Mesenchymal stem cell (in vitro differentiated cells and primary cell): ENCODE data around the gene SFSWAP.

Source experiments
- DNase-seq: peaks from one replicate; pipeline ENCODE4 v3.0.0-alpha.2; 2013
- H2AFZ ChIP-seq: one replicate; pipeline ENCODE4 v1.6.1; 2013; ENCODE audit warnings: low read depth, mild to moderate bottlenecking, control low read depth, inconsistent platforms, low read length, moderate library complexity
- H2AK5ac ChIP-seq: 2 replicates; pipeline ENCODE4 v1.6.1; 2013; ENCODE audit warnings: low read length, moderate library complexity, mild to moderate bottlenecking, inconsistent platforms; ENCODE audit not compliant: severe bottlenecking
- H2BK120ac ChIP-seq: one replicate; pipeline ENCODE4 v1.6.1; 2013; ENCODE audit warnings: low read depth, mild to moderate bottlenecking, inconsistent platforms, low read length, moderate library complexity
- H2BK12ac ChIP-seq, 2 experiments: one replicate each; pipeline ENCODE4 v1.6.1; 2013; ENCODE audit warnings: inconsistent platforms in 2 of 2, low read length in 2 of 2, mild to moderate bottlenecking in 2 of 2, moderate library complexity in 2 of 2, control low read depth in 1 of 2
- H2BK15ac ChIP-seq: one replicate; pipeline ENCODE4 v1.6.1; 2013; ENCODE audit warnings: mild to moderate bottlenecking, low read depth, inconsistent platforms; ENCODE audit not compliant: poor library complexity, severe bottlenecking
- H2BK5ac ChIP-seq: 2 replicates; pipeline ENCODE4 v1.6.1; 2013; ENCODE audit warnings: low read depth, mild to moderate bottlenecking, low read length, control low read depth, inconsistent platforms; ENCODE audit not compliant: poor library complexity, severe bottlenecking
- H3K14ac ChIP-seq, 2 experiments: one replicate each; pipeline ENCODE4 v1.6.1; 2013; ENCODE audit warnings: inconsistent platforms in 2 of 2, low read length in 2 of 2, control low read depth in 1 of 2, mild to moderate bottlenecking in 1 of 2, moderate library complexity in 1 of 2
- H3K18ac ChIP-seq, 2 experiments: one replicate each; pipeline ENCODE4 v1.6.1; 2013; ENCODE audit warnings: inconsistent platforms in 2 of 2, low read length in 2 of 2, control low read depth in 1 of 2, low read depth in 1 of 2, mild to moderate bottlenecking in 1 of 2
- H3K23ac ChIP-seq, 2 experiments: one replicate each; pipeline ENCODE4 v1.6.1; 2013; ENCODE audit warnings: inconsistent platforms in 2 of 2, low read length in 2 of 2, mild to moderate bottlenecking in 2 of 2, moderate library complexity in 2 of 2, control low read depth in 1 of 2
- H3K27ac ChIP-seq: 2 replicates; pipeline ENCODE4 v1.5.1; 2013; ENCODE audit warnings: mild to moderate bottlenecking, moderate library complexity, low read length, control low read depth, inconsistent platforms; ENCODE audit not compliant: poor library complexity, severe bottlenecking
- H3K27me3 ChIP-seq, 2 experiments: 2 replicates each; pipeline versions ENCODE4 v1.6.1 to v1.7.0; 2013; ENCODE audit warnings: low read length in 2 of 2, mild to moderate bottlenecking in 2 of 2, moderate library complexity in 2 of 2, control low read depth in 1 of 2, inconsistent platforms in 1 of 2; ENCODE audit not compliant: control insufficient read depth in 1 of 2, insufficient read depth in 1 of 2
- H3K36me3 ChIP-seq, 2 experiments: 2 replicates each; pipeline versions ENCODE4 v1.6.1 to v1.7.0; 2013; ENCODE audit warnings: low read length in 2 of 2, control low read depth in 1 of 2, inconsistent platforms in 1 of 2, low read depth in 1 of 2, mild to moderate bottlenecking in 1 of 2; ENCODE audit not compliant: insufficient read depth in 2 of 2, control insufficient read depth in 1 of 2
- H3K4ac ChIP-seq, 2 experiments: one replicate each; pipeline ENCODE4 v1.6.1; 2013; ENCODE audit warnings: inconsistent platforms in 2 of 2, low read length in 2 of 2, mild to moderate bottlenecking in 2 of 2, moderate library complexity in 2 of 2, control low read depth in 1 of 2, low read depth in 1 of 2
- H3K4me1 ChIP-seq: 2 replicates; pipeline ENCODE4 v1.6.1; 2013; ENCODE audit warnings: low read depth, low read length, control low read depth; ENCODE audit not compliant: control insufficient read depth, insufficient read depth
- H3K4me2 ChIP-seq: 2 replicates; pipeline ENCODE4 v1.6.1; 2013; ENCODE audit warnings: low read length, mild to moderate bottlenecking, inconsistent platforms; ENCODE audit not compliant: poor library complexity, severe bottlenecking
- H3K4me3 ChIP-seq, 2 experiments: 2 replicates each; pipeline versions ENCODE4 v1.5.1 to v1.7.0; 2013; ENCODE audit warnings: low read length in 2 of 2, mild to moderate bottlenecking in 2 of 2, control low read depth in 1 of 2, low read depth in 1 of 2; ENCODE audit not compliant: insufficient read depth in 1 of 2
- H3K79me1 ChIP-seq: replicated peaks from 2 replicates; pipeline ENCODE4 v1.6.1; 2013; ENCODE audit warnings: mild to moderate bottlenecking, control low read depth, low read length, inconsistent platforms; ENCODE audit not compliant: poor library complexity, severe bottlenecking
- H3K9ac ChIP-seq: 2 replicates; pipeline ENCODE4 v1.7.0; 2013; ENCODE audit warnings: mild to moderate bottlenecking, low read length, moderate library complexity
- H3K9me3 ChIP-seq: 2 replicates; pipeline ENCODE4 v1.7.0; 2013; ENCODE audit warnings: mild to moderate bottlenecking, low read length; ENCODE audit not compliant: control insufficient read depth
- H4K8ac ChIP-seq: one replicate; pipeline ENCODE4 v1.6.1; 2013; ENCODE audit warnings: inconsistent platforms, mild to moderate bottlenecking, low read length, moderate library complexity
- H4K91ac ChIP-seq: one replicate; pipeline ENCODE4 v1.6.1; 2013; ENCODE audit warnings: mild to moderate bottlenecking, low read length, inconsistent platforms
- WGBS: methylation state at CpG from one replicate; pipeline ENCODE4 v1.1.7; 2013; ENCODE audit warnings: mixed read lengths; 5-methylcytosine and 5-hydroxymethylcytosine counted together

SFSWAP gene

DNA sequence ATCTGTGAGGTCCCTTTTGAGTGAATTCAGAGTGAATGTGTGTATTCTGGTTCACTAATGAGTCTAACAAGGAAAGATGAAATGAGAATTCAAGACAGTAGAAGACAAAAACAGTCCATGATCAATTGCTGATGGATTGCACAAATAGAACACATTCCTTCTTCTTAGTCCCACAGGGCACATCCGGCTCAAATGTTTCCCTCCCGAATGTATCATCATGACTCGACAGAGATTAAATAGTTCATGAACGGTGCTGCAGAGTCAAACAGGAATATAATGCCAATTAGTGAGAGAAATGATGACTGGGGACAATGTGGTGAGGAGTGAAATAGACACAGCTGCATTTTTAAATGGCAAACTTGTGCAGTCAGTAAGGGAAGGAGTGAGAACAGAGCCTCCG is 11.5 kb upstream of the SFSWAP start:
- Histone ChIP-seq H2AFZ (no peak overlapping the region), H3K14ac (no peak overlapping the region), H4K8ac (no peak overlapping the region), H3K79me1 (no peaks in the 10 kb centered on the region), H3K36me3 (no peaks in the 10 kb centered on the region), H2AK5ac (no peak overlapping the region), H3K18ac (no peak overlapping the region), H3K23ac (no peak overlapping the region), H3K4ac (no peak overlapping the region), H3K27ac (no peak overlapping the region), H2BK12ac (no peak overlapping the region), H2BK5ac (no peak overlapping the region), H2BK120ac (no peak overlapping the region), H3K4me2 (no peak overlapping the region), H3K9ac (peak overlapping the region; percentile 31), H3K27me3 (peaks cover 0 to 11% of the 10 kb centered on the region in 2 experiments), H4K91ac (no peak overlapping the region), H3K4me3 (peak overlapping the region in 1 of 2 experiments; percentile 19), H3K9me3 (peaks cover 11% of the 10 kb centered on the region), H2BK15ac (no peak overlapping the region), H3K4me1 (no peaks in the 10 kb centered on the region)
- 80% methylated on average over 5 of the region's 5 CpGs for WGBS
- no peak for DNase-seq

DNA sequence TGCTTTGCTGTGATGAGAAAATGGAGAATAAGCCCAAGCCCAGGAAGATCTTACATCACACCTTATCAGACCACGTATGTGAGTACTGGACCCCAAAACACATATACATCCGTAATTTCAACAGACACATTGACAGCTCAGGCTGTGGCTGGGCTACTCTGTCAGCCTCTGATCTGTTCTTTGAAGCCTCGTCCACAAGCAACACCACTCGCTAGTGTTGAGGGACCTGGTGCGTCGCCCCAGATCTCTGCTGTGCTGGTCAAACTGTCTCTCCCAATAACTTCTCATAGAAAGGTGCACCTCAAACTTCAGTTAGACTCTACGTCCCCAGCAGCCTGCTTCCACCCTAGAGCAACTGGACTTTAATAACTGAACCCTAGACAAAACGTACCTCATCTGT is 10.6 kb upstream of the SFSWAP start:
- no peak overlapping the region for H2BK12ac ChIP-seq

DNA sequence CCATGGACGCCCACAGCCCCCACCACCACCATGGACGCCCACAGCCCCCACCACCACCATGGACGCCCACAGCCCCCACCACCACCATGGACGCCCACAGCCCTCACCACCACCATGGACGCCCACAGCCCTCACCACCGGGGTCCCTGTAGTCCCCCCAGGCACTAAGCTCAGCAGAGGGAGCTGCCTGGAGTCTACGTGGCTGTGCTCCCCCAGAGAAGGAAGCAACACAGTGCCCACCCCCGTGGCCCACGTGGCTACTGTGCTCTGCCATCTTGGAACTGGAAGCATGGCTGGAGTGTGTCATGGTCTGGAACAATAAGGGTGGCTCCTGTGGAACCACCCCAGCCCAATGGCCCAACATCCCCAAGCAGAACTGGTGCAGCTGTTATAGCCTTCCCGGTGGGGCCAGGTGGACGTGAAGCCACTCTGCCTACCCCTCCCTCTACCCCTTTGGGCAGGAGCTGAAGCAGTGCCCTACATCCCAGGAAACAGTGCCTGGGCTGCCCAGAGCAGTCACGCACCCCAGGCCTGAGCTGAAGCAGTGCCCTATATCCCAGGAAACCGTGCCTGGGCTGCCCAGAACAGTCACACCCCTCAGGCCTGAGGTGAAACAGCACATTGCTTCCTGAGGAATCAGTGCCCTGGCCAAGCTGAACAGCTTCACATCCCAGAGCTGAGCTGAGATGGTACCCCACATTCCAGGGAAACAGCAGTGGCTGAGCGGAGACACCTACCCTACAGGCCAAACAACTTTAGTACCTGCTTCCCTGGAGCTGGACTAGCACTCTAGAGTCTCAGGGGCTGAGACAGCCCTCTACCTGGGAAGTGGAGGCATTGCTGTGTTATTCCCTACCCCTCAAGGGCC is 9.0 kb upstream of the SFSWAP start:
- no peaks in the 10 kb centered on the region for H3K4me1 ChIP-seq
- 84% methylated on average over 11 of the region's 14 CpGs for WGBS
- no peak overlapping the region for H2AFZ ChIP-seq
- no peak overlapping the region for H2AK5ac ChIP-seq
- H3K27ac ChIP-seq = no peak overlapping the region
- no peak overlapping the region for H4K91ac ChIP-seq
- H2BK15ac ChIP-seq = no peak overlapping the region
- no peak overlapping the region for H3K4me3 ChIP-seq
- H2BK12ac ChIP-seq = no peak overlapping the region
- no peak for DNase-seq
- no peak overlapping the region for H3K9ac ChIP-seq
- no peaks in the 10 kb centered on the region for H3K79me1 ChIP-seq
- H3K14ac ChIP-seq = no peak overlapping the region
- no peak overlapping the region for H4K8ac ChIP-seq
- no peaks in the 10 kb centered on the region for H3K36me3 ChIP-seq
- H3K4ac ChIP-seq = no peak overlapping the region
- H2BK5ac ChIP-seq = no peak overlapping the region
- H2BK120ac ChIP-seq = no peak overlapping the region
- H3K9me3 ChIP-seq = peaks cover 27% of the 10 kb centered on the region
- no peak overlapping the region for H3K23ac ChIP-seq
- no peak overlapping the region for H3K4me2 ChIP-seq
- peaks cover 0 to 3% of the 10 kb centered on the region in 2 experiments for H3K27me3 ChIP-seq
- H3K18ac ChIP-seq = no peak overlapping the region

More for the DNA sequence above, 10.6 kb upstream of the SFSWAP start:
- Histone ChIP-seq H3K18ac (no peak overlapping the region), H3K4me1 (no peaks in the 10 kb centered on the region), H2BK120ac (no peak overlapping the region), H4K91ac (no peak overlapping the region), H3K79me1 (no peaks in the 10 kb centered on the region), H2AFZ (no peak overlapping the region), H3K9ac (no peak overlapping the region), H3K36me3 (no peaks in the 10 kb centered on the region), H3K14ac (no peak overlapping the region), H3K27ac (no peak overlapping the region), H2BK15ac (no peak overlapping the region), H3K4ac (no peak overlapping the region), H3K4me3 (no peak overlapping the region), H3K4me2 (no peak overlapping the region), H3K27me3 (peaks cover 0 to 8% of the 10 kb centered on the region in 2 experiments), H3K9me3 (peaks cover 20% of the 10 kb centered on the region), H2AK5ac (no peak overlapping the region), H2BK5ac (no peak overlapping the region), H4K8ac (no peak overlapping the region), H3K23ac (no peak overlapping the region)
- DNase-seq = no peak
- 76% methylated on average over 8 of the region's 8 CpGs for WGBS

DNA sequence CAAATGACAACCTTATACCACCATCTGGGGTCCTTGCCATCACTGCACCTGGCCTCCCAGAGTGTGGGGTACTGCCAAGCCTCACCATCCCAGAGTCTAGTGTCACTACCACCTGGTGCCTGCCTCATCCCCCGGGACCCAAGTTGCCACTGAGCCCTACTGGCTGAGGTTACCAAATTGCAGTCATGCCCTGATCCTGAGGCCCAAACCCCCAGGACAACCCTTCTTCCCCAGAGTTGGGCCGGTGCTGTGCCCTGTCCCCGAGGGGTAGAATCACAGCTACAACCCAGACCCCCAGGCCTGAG is 8.4 kb upstream of the SFSWAP start:
- no peak overlapping the region for H3K4me2 ChIP-seq
- H3K18ac ChIP-seq = no peak overlapping the region
- H2AFZ ChIP-seq = no peak overlapping the region
- no peaks in the 10 kb centered on the region for H3K4me1 ChIP-seq
- no peak overlapping the region for H2AK5ac ChIP-seq
- no peak overlapping the region for H2BK12ac ChIP-seq
- H4K91ac ChIP-seq = no peak overlapping the region
- H3K23ac ChIP-seq = no peak overlapping the region
- peaks cover 27% of the 10 kb centered on the region for H3K9me3 ChIP-seq
- no peak overlapping the region for H2BK5ac ChIP-seq
- no peaks in the 10 kb centered on the region for H3K79me1 ChIP-seq
- no peak for DNase-seq
- peaks cover 0 to 3% of the 10 kb centered on the region in 2 experiments for H3K27me3 ChIP-seq
- no peak overlapping the region for H3K4ac ChIP-seq
- no peak overlapping the region for H2BK15ac ChIP-seq
- H3K36me3 ChIP-seq = no peaks in the 10 kb centered on the region
- H3K27ac ChIP-seq = no peak overlapping the region
- H3K14ac ChIP-seq = no peak overlapping the region
- peak overlapping the region in 1 of 2 experiments; percentile 4 for H3K4me3 ChIP-seq
- H3K9ac ChIP-seq = no peak overlapping the region
- 63% methylated on average over 3 of the region's 3 CpGs for WGBS
- no peak overlapping the region for H4K8ac ChIP-seq
- no peak overlapping the region for H2BK120ac ChIP-seq
